Measurements from ENCODE around the gene PNCK.

GRCh38 chrX:153674219-153674851, 722 bp upstream of the PNCK start:
- TF ChIP-seq, protein P1, sequence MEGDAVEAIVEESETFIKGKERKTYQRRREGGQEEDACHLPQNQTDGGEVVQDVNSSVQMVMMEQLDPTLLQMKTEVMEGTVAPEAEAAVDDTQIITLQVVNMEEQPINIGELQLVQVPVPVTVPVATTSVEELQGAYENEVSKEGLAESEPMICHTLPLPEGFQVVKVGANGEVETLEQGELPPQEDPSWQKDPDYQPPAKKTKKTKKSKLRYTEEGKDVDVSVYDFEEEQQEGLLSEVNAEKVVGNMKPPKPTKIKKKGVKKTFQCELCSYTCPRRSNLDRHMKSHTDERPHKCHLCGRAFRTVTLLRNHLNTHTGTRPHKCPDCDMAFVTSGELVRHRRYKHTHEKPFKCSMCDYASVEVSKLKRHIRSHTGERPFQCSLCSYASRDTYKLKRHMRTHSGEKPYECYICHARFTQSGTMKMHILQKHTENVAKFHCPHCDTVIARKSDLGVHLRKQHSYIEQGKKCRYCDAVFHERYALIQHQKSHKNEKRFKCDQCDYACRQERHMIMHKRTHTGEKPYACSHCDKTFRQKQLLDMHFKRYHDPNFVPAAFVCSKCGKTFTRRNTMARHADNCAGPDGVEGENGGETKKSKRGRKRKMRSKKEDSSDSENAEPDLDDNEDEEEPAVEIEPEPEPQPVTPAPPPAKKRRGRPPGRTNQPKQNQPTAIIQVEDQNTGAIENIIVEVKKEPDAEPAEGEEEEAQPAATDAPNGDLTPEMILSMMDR (IDR thresholded peaks at IDR 0.05) = no peak
- TF ChIP-seq POLR2A (IDR thresholded peaks at IDR 0.05) = no peak
